NCI-H1092 treated with DMSO at 0.1 percent for 48 hours (cell line): ENCODE results near the gene COL4A2.

Experiments used
- DNase-seq: peaks from one replicate; lab custom pipeline; 2025; lab: John Stamatoyannopoulos, UW

The COL4A2 gene

DNA sequence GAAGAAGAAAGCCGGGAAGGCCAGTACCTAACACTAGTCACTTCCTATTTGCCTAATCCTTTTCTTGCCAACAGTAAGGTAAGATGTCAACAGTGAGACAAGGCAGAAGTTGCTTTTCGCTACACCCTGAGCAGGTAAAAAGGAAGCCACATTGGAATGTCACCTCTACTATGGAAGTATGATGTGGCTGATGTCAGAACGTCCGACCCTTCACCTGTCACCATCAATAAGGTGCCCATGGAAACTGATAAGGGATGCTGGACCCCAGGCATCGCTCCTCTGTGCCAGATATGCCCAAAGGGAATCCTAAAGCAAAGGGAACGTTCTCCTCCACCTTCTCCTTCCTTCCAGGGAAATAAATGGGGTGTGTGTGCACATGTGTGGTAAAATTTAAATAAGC lies 34.4 kb upstream of the COL4A2 start:
- no peak for DNase-seq

DNA sequence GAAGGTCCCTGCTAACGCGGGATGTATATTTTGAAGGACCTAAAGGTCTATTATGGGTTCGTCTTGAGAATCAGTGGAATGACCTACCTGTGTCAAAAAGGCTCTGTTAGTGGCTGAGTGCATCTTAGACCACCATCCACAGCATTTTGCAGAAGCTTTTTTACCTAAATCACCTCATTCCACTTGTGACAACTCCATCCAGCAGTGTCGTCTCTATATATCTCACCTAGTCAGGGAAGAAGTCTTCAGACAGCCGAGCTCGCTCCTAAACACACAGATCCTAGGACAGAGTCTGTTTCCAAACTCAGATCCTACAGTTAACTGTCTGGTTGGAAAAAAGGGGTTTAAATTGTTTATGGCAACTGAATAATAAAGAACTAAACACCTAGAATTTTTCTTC lies 33.8 kb upstream of the COL4A2 start:
- no peak for DNase-seq

- DNase-seq, result no peak
These were observed 32.4 kb upstream of the COL4A2 start for GRCh38 chr13:110274687-110275086.

DNA sequence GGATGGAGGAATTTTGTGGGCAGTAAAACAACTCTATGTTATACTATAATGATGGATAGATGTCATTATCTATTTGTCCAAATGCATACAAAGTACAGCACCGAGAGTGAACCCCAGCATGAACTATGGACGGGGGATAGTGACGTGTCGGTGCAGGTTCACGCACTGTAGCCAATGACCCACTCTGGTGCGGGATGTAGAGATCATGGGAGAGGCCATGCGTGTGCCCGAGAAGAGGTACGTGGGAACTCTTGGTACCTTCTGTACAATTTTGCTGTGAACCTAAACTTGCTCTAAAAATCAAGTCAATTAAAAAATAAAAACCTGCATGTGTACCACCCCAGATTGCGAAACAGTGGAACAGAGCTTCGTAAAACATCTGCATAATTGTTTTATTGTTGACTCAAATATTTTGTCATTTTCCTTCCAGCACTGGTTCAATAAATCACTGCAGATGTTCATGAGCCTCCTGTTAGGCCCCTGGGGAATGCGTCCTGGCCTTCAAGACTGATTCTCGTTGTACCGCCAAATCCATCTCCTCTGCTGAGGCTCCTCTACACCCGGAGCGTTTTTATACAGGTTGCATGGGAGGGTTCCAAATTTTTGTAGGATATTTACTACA lies 31.0 kb upstream of the COL4A2 start:
- DNase-seq, result no peak

DNA sequence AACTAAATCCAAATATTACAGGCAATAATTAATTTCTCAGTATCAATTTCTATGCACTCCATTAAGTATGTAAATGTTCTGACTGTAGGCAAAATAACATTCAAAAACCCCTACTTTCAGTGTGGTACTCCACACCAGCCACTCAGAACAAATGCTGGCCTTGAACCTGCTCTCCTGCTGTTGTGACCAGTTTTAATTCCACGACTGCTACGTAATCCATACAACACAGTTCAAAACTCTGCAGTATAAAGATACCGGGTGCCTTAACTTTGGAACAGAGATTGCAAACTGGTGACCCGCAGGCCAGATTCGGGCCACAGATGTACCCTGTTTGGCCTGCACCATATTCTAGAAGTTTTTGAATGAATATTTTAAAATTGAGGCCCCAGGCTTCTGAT lies 30.5 kb upstream of the COL4A2 start:
- no peak for DNase-seq

DNA sequence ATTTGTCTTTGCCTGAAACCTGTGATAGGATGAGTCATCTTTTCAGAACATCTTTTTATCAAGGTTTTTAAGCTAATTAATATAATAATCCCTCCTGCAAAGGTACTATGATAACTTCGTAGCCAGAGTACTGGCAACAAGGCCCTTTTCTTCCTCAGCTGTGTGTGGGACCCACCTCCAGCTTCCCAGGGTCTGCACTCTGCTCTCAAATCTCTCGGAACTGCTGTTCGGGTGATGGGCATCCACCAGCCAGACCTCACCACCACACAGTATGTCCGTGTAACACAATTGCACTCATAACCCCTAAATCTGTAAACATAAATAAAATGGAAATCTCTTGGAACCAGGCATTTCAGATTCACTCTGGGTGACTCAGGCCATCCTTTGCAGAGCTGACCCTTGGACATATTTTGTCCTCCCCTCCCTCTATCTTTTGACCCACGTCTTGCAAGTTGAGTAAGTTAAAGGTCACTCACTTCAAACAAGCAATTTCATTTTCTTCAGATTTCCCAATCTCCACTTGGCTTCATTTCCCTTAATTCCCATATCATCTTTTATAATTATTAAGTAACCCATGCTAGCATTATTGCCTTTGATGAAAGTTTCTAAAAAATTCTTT lies 29.6 kb upstream of the COL4A2 start:
- no peak for DNase-seq

- DNase-seq, result no peak
These were observed 28.2 kb upstream of the COL4A2 start for GRCh38 chr13:110278859-110279258.

GRCh38 chr13:110279684-110280083 lies 27.4 kb upstream of the COL4A2 start:
- no peak for DNase-seq

DNA sequence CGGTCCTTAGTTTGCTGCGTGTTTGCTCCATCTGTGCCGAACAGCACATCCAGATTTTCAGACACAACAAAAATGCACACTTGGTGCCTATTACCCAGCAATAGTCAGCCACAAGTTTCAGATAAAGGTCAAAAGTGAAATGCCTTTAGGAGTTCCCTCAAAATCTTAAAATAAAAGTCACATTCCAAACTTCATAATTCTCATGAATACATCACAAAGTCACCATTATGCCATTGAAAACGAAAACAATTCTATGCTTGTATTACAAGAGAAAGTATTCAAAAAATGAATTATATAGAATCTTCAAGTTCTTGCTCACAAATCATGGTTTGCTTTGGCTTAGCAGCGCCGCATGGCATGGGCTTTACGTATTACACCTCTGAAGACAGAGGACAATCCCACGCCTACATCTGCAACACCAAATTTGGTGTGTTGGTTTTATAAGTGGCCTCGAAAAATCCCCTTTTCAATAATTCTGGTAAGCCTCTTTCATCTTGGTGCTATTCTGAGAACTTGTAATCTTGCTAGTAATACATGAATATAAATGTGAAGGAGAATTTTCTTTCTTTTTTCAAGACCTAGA lies 26.8 kb upstream of the COL4A2 start:
- no peak for DNase-seq

GRCh38 chr13:110280985-110281688 lies 25.9 kb upstream of the COL4A2 start:
- no peak for DNase-seq

DNA sequence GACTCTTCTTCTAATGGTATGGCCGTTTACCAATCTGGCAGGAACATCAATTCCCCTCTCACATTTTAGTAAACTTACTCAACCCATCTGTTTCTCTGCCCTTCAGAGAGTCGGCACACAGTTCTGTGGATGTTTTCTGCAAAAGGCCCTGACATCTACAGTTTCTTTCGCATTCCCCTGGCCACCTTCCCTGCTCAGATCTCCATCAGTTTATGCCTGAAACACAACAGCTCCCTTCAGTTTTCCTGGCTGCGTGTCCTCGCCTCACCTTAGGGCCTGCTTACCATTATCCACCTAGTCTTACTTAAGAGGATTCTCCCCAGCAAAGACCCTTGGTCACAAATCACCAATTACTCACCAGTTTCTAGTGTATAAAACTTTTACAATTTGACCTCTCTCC lies 25.3 kb upstream of the COL4A2 start:
- DNase-seq, result no peak

DNA sequence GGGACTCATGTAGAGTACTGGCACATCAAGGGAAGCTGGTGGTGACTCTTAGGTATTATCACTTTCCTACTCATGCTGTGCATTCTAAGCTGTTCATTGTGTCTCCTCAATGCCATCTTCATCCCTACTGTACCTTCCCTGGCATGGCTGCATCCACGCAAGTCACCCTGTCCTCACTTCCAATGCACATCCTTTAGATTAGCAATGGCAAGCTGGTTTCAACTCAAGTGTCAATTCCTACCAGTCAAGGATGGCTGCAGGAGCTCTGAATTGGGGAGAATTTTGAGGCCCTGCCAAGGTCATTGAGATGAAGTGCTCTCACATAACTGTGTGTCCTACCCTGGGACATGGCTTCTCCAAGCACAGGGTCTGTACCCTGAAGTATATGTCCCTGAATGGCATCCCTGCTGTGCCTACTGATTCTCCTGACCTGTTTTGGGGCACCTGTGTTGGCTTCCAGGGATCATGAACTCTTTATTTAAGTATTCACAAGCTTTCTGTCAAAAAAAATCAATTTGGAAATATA lies 24.7 kb upstream of the COL4A2 start:
- no peak for DNase-seq

DNA sequence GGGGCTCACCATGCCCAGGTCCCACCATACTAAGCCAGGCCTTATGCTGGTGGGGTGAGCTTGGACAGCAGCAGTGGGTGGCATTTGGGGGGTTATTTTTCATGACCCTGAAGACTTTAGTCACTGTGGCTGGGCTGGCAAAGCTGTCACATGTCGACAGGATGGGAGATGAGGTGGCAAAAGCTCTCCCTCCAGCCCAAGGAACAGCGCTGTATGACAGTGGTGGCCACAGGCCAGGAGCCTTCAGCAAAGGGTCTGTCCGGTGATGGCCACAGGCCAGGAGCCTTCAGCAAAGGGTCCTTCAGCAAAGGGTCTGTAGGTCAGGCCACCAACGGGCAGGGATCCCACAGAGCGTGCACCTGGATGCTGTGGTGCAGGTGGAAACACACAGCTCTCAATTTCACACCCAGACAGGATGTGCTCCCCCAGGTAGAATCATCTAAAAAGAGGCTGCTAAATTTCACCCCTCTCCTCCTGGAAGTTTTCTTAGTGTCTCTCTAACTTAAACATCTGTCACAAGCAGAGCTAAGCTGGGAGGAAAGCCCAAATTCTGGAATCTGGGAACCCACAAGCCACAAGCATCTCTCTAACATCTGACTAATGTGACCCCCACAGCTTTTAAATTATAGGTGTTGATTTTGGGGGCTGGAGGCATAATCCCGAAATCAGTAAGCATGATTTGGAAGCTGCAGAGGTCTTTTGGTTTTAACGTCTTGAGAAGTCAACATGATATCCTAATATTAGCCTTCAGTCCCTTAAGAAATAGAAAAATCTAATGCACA lies 23.2 kb upstream of the COL4A2 start:
- no peak for DNase-seq

- DNase-seq, result no peak
These were observed 22.2 kb upstream of the COL4A2 start for GRCh38 chr13:110284779-110285484.

GRCh38 chr13:110285991-110286832 lies 20.9 kb upstream of the COL4A2 start:
- DNase-seq, result no peak

GRCh38 chr13:110286833-110287819 lies 20.0 kb upstream of the COL4A2 start:
- DNase-seq, result no peak

GRCh38 chr13:110289174-110289573 lies 17.9 kb upstream of the COL4A2 start:
- DNase-seq, result no peak

DNA sequence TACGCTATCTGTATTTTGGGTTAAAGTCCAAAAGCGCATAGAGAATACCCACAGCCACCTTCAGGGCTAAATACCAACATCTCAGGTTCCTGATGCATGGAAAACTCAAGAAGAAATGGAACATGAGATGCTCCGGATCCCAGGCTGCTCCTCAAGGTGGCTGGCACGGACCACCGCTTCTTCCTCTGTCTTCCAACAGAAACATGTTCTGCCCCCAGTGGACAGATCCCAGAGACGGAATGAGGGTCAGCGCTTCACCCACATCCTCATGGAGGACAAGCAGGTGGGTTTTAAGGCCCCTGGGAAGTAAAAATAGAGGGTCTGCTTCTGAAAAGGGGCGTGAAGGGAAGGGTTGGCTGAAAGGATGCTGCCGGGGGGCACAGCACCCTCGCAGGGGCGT lies 17.4 kb upstream of the COL4A2 start:
- DNase-seq, result no peak

DNA sequence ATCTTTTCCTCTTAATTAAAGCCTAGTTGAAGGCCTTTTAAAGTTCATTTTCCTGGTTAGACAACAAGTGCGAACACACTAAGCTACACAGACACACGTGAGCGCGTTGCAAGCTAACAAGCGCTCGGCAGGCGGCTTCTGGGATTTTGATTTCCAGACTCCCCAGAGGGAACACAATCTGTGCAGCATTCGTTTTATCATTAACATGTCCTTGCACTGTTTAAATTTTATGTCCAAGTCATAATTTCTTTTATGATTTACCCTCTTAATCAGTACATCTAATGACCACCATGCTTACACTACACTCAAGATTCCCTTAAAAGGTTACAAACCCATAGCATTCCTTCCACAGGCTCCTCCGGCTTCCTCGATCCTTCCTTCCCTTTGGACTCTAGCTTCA lies 16.9 kb upstream of the COL4A2 start:
- DNase-seq, result no peak
